SU-DHL-6 (cell line): Measurements from ENCODE around the gene GPR161.

ENCODE experiments used
- H2AFZ ChIP-seq: fragments of 200-600 bp; sonication (generic); 2 replicates; pipeline ENCODE4 v1.6.1; 2014; ENCODE audit warnings: low read depth, mild to moderate bottlenecking, moderate library complexity, mixed read lengths, antibody characterized with exemption, low read length; ENCODE audit not compliant: severe bottlenecking
- H3F3A ChIP-seq: fragments of 200-600 bp; shearing (Covaris generic); 2 replicates; pipeline ENCODE4 v1.6.0; 2016; ENCODE audit warnings: antibody characterized with exemption, mild to moderate bottlenecking; ENCODE audit not compliant: insufficient read depth
- H3K27ac ChIP-seq: fragments of 200-600 bp; sonication (generic); 2 replicates; pipeline ENCODE4 v1.5.1; 2016; ENCODE audit warnings: low read depth, mild to moderate bottlenecking, low read length, moderate library complexity, mixed read lengths
- H3K27me3 ChIP-seq: fragments of 200-600 bp; sonication (generic), shearing (Covaris generic); 2 replicates; pipeline ENCODE4 v1.6.0; 2014; ENCODE audit warnings: mild to moderate bottlenecking, low read length
- H3K36me3 ChIP-seq: fragments of 200-600 bp; sonication (generic); 2 replicates; pipeline ENCODE4 v1.6.1; 2014; ENCODE audit warnings: mild to moderate bottlenecking, low read length, mixed read lengths
- H3K4me2 ChIP-seq: fragments of 300-600, 200-600 bp; shearing (Covaris generic), sonication (generic); 2 replicates; pipeline ENCODE4 v1.6.0; 2014; ENCODE audit warnings: low read length, low read depth, mild to moderate bottlenecking; ENCODE audit not compliant: poor library complexity, severe bottlenecking
- H3K4me3 ChIP-seq: fragments of 200-600 bp; sonication (generic); 2 replicates; pipeline ENCODE4 v1.5.1; 2014; ENCODE audit warnings: antibody characterized with exemption, low read length, mild to moderate bottlenecking, mixed read lengths; ENCODE audit not compliant: insufficient read depth, poor library complexity, severe bottlenecking
- H3K79me2 ChIP-seq: fragments of 200-600 bp; sonication (generic); 2 replicates; pipeline ENCODE4 v1.6.1; 2014; ENCODE audit warnings: mild to moderate bottlenecking, low read length, moderate library complexity; ENCODE audit not compliant: insufficient read depth
- H3K9ac ChIP-seq: fragments of 200-600 bp; sonication (generic); 2 replicates; pipeline ENCODE4 v1.7.0; 2014; ENCODE audit warnings: mild to moderate bottlenecking, low read length
- H3K9me2 ChIP-seq: fragments of 200-600 bp; sonication (generic); replicated peaks from 2 replicates; pipeline ENCODE4 v1.6.1; 2014; ENCODE audit warnings: low read length; ENCODE audit not compliant: insufficient read depth
- H3K9me3 ChIP-seq: fragments of 200-600 bp; sonication (generic); 2 replicates; pipeline ENCODE4 v1.6.1; 2014; ENCODE audit warnings: low read length, mixed read lengths; ENCODE audit not compliant: insufficient read depth
- H4K20me1 ChIP-seq: fragments of 200-600 bp; sonication (generic); 2 replicates; pipeline ENCODE4 v1.6.1; 2014; ENCODE audit warnings: low read depth, mild to moderate bottlenecking, antibody characterized with exemption, low read length, moderate library complexity, mixed read lengths
- CTCF ChIP-seq: fragments of 200-600 bp; sonication (generic); IDR thresholded peaks from one replicate; pipeline ENCODE4 v1.5.1; 2017; ENCODE audit warnings: antibody characterized with exemption, mild to moderate bottlenecking, low read length, moderate library complexity; ENCODE audit not compliant: insufficient read depth, poor library complexity, severe bottlenecking
- EZH2phosphoT487 ChIP-seq: fragments of 200-600 bp; sonication (generic), shearing (Covaris generic); conservative IDR thresholded peaks from 2 replicates; pipeline ENCODE4 v1.6.1; 2018; ENCODE audit warnings: mild to moderate bottlenecking, antibody characterized with exemption, low read length, moderate library complexity, mixed read lengths

Gene GPR161

DNA sequence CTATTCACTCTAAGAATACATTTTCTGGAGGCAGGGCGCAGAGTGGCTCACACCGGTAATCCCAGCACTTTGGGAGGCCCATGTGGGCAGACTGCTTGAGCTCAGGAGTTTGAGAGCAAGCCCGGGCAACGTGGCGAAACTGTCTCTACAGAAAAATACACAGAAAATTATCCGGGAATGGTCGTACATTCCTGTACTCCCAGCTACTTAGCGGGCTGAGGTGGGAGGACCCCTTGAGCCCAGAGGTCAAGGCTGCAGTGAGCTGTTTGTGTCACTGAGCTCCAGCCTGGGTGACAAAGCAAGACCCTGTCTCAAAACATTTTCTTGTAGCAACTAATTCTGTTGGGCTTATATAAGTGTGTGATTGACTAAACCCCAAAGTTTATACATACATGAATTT is 30.5 kb downstream of the GPR161 start:
- Histone ChIP-seq H3K79me2 (no peaks in the 10 kb centered on the region), H3K27me3 (no peaks in the 10 kb centered on the region), H2AFZ (no peak overlapping the region), H3K4me3 (no peak overlapping the region), H3K36me3 (no peaks in the 10 kb centered on the region), H3K9ac (no peak overlapping the region), H3K9me2 (no peaks in the 10 kb centered on the region), H4K20me1 (no peaks in the 10 kb centered on the region), H3K27ac (no peak overlapping the region), H3K9me3 (no peaks in the 10 kb centered on the region), H3F3A (no peaks in the 10 kb centered on the region), H3K4me2 (no peak overlapping the region)
- TF ChIP-seq EZH2phosphoT487 (no peak), CTCF (no peak)

GRCh38 chr1:168105846-168106245 is 30.9 kb downstream of the GPR161 start:
- Histone ChIP-seq H3K4me2 (no peak overlapping the region), H3K27me3 (no peaks in the 10 kb centered on the region), H3K4me3 (no peak overlapping the region), H3K27ac (no peak overlapping the region), H3K9me2 (no peaks in the 10 kb centered on the region), H3F3A (no peaks in the 10 kb centered on the region), H3K9ac (no peak overlapping the region), H4K20me1 (no peaks in the 10 kb centered on the region), H3K79me2 (no peaks in the 10 kb centered on the region), H2AFZ (no peak overlapping the region), H3K36me3 (no peaks in the 10 kb centered on the region), H3K9me3 (no peaks in the 10 kb centered on the region)
- no peak for TF ChIP-seq EZH2phosphoT487
- TF ChIP-seq CTCF, result no peak

GRCh38 chr1:168104535-168104934 is 32.2 kb downstream of the GPR161 start:
- no peaks in the 10 kb centered on the region for H3K9me2 ChIP-seq
- no peak overlapping the region for H3K4me3 ChIP-seq
- H3F3A ChIP-seq, result no peaks in the 10 kb centered on the region
- no peak overlapping the region for H3K9ac ChIP-seq
- H3K36me3 ChIP-seq, result no peaks in the 10 kb centered on the region
- H3K9me3 ChIP-seq, result no peaks in the 10 kb centered on the region
- TF ChIP-seq CTCF, result no peak
- no peak for TF ChIP-seq EZH2phosphoT487
- H3K27ac ChIP-seq, result no peak overlapping the region
- no peaks in the 10 kb centered on the region for H3K27me3 ChIP-seq
- H3K4me2 ChIP-seq, result no peak overlapping the region
- H4K20me1 ChIP-seq, result no peaks in the 10 kb centered on the region
- no peak overlapping the region for H2AFZ ChIP-seq
- no peaks in the 10 kb centered on the region for H3K79me2 ChIP-seq
